ENCODE results near the gene CREB3L1.

DNA sequence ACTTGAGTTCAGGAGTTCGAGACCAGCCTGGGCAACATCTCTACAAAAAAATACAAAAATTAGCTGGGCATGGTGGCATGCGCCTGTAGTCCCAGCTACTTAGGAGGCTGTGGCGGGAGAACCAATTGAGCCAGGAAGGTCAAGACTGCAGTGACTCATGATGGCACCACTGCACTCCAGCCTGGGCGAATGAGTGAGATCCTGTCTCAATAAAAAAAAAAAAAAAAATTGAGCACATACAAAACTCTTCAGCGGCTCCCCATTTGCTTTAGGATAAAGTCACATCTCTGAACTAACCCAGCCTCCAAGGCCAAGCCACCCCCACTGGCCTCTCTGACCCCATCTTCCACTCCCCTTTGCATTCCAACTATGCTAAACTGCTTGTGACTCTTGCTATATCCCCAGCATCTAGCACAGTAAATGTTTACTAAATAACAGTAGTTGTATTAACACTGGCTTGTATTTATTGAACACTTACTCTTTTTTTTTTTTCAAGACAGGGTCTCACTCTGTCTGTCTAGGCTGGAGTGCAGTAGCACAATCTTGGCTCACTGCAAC is 28.9 kb downstream of the CREB3L1 start:
- TF ChIP-seq, protein P1, sequence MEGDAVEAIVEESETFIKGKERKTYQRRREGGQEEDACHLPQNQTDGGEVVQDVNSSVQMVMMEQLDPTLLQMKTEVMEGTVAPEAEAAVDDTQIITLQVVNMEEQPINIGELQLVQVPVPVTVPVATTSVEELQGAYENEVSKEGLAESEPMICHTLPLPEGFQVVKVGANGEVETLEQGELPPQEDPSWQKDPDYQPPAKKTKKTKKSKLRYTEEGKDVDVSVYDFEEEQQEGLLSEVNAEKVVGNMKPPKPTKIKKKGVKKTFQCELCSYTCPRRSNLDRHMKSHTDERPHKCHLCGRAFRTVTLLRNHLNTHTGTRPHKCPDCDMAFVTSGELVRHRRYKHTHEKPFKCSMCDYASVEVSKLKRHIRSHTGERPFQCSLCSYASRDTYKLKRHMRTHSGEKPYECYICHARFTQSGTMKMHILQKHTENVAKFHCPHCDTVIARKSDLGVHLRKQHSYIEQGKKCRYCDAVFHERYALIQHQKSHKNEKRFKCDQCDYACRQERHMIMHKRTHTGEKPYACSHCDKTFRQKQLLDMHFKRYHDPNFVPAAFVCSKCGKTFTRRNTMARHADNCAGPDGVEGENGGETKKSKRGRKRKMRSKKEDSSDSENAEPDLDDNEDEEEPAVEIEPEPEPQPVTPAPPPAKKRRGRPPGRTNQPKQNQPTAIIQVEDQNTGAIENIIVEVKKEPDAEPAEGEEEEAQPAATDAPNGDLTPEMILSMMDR (IDR thresholded peaks at IDR 0.05; ENCODE audit: insufficient read depth, low read length, poor library complexity, severe bottlenecking), result no peak
- no peak for TF ChIP-seq EZH2phosphoT487 (conservative IDR thresholded peaks at IDR 0.05; ENCODE audit: low read length)
